HUES6 (cell line): ENCODE data around the gene DMP1.

Experiments used
- H3K27ac ChIP-seq: 2 replicates; pipeline ENCODE4 v1.7.0; 2013; ENCODE audit warnings: low read depth, mild to moderate bottlenecking, low read length, inconsistent platforms
- H3K27me3 ChIP-seq: 2 replicates; pipeline ENCODE4 v1.6.1; 2013; ENCODE audit warnings: low read length; ENCODE audit not compliant: control insufficient read depth, insufficient read depth
- H3K36me3 ChIP-seq: 2 replicates; pipeline ENCODE4 v1.6.1; 2013; ENCODE audit warnings: low read length; ENCODE audit not compliant: control insufficient read depth, insufficient read depth
- H3K4me1 ChIP-seq: 2 replicates; pipeline ENCODE4 v1.6.1; 2013; ENCODE audit warnings: low read length; ENCODE audit not compliant: control insufficient read depth, insufficient read depth
- H3K4me3 ChIP-seq: 2 replicates; pipeline ENCODE4 v1.5.1; 2013; ENCODE audit warnings: low read depth, low read length
- H3K9ac ChIP-seq: one replicate; pipeline ENCODE4 v1.6.1; 2013; ENCODE audit warnings: mild to moderate bottlenecking, low read length
- H3K9me3 ChIP-seq: 2 replicates; pipeline ENCODE4 v1.6.1; 2013; ENCODE audit warnings: low read depth, low read length; ENCODE audit not compliant: control insufficient read depth, insufficient read depth

The DMP1 gene

GRCh38 chr4:87649980-87650379, at the start of gene DMP1:
DMP1 (plus strand) TSS chr4:87650280; CDS start chr4:87656493, 6,213 bp downstream.
- H3K36me3 ChIP-seq: no peaks in the 10 kb centered on the region
- H3K27ac ChIP-seq: no peak within 1 kb of the TSS
- no peak within 1 kb of the TSS for H3K9ac ChIP-seq
- H3K9me3 ChIP-seq: no peaks in the 10 kb centered on the region
- no peak within 1 kb of the TSS for H3K4me3 ChIP-seq
- no peaks in the 10 kb centered on the region for H3K27me3 ChIP-seq
- H3K4me1 ChIP-seq: peaks cover 8% of the 10 kb centered on the region

GRCh38 chr4:87601361-87601760, 48.7 kb upstream of the DMP1 start:
- Histone ChIP-seq H3K4me1 (no peaks in the 10 kb centered on the region), H3K4me3 (no peak overlapping the region), H3K27me3 (no peaks in the 10 kb centered on the region), H3K9ac (no peak overlapping the region), H3K36me3 (no peaks in the 10 kb centered on the region), H3K9me3 (no peaks in the 10 kb centered on the region), H3K27ac (no peak overlapping the region)

- Histone ChIP-seq H3K4me1 (no peaks in the 10 kb centered on the region), H3K27me3 (no peaks in the 10 kb centered on the region), H3K9ac (no peak within 1 kb of the TSS), H3K9me3 (no peaks in the 10 kb centered on the region), H3K36me3 (no peaks in the 10 kb centered on the region), H3K27ac (no peak within 1 kb of the TSS), H3K4me3 (no peak within 1 kb of the TSS)
Measured at GRCh38 chr4:87608229-87608628, 41.9 kb upstream of the DMP1 start, which contains the start of gene DSPP. DSPP (plus strand) TSS chr4:87608529; CDS start chr4:87610909, 2,380 bp downstream.

- no peaks in the 10 kb centered on the region; the same call in 1 of the 2 replicates for H3K27me3 ChIP-seq
Measured at GRCh38 chr4:87614292-87614890, 35.7 kb upstream of the DMP1 start.

GRCh38 chr4:87616268-87616667, 33.8 kb upstream of the DMP1 start:
- no peak overlapping the region for H3K27ac ChIP-seq
- no peaks in the 10 kb centered on the region for H3K4me1 ChIP-seq

More at GRCh38 chr4:87614292-87614890, 35.7 kb upstream of the DMP1 start:
- peaks cover 14% of the 10 kb centered on the region; the same call in 1 of the 2 replicates for H3K9me3 ChIP-seq
- H3K9ac ChIP-seq: no peak overlapping the region
- H3K4me1 ChIP-seq: no peaks in the 10 kb centered on the region
- H3K27ac ChIP-seq: no peak overlapping the region
- no peaks in the 10 kb centered on the region for H3K36me3 ChIP-seq
- no peak overlapping the region for H3K4me3 ChIP-seq

GRCh38 chr4:87620086-87620485, 30.0 kb upstream of the DMP1 start:
- Histone ChIP-seq H3K27ac (no peak overlapping the region), H3K4me3 (no peak overlapping the region), H3K27me3 (peaks cover 3% of the 10 kb centered on the region; the same call in 1 of the 2 replicates), H3K4me1 (no peaks in the 10 kb centered on the region), H3K9ac (no peak overlapping the region), H3K36me3 (no peaks in the 10 kb centered on the region), H3K9me3 (peaks cover 5% of the 10 kb centered on the region; the same call in 1 of the 2 replicates)

More at GRCh38 chr4:87616268-87616667, 33.8 kb upstream of the DMP1 start:
- H3K9me3 ChIP-seq: peaks cover 14% of the 10 kb centered on the region; the same call in 1 of the 2 replicates
- H3K27me3 ChIP-seq: peaks cover 3% of the 10 kb centered on the region; the same call in 1 of the 2 replicates
- H3K36me3 ChIP-seq: no peaks in the 10 kb centered on the region
- H3K9ac ChIP-seq: no peak overlapping the region
- no peak overlapping the region for H3K4me3 ChIP-seq

GRCh38 chr4:87620491-87620890, 29.6 kb upstream of the DMP1 start:
- peaks cover 3% of the 10 kb centered on the region; the same call in 1 of the 2 replicates for H3K27me3 ChIP-seq
- no peak overlapping the region for H3K27ac ChIP-seq
- H3K9me3 ChIP-seq: peaks cover 1% of the 10 kb centered on the region; the same call in 1 of the 2 replicates
- no peaks in the 10 kb centered on the region for H3K4me1 ChIP-seq
- H3K36me3 ChIP-seq: no peaks in the 10 kb centered on the region
- no peak overlapping the region for H3K9ac ChIP-seq
- no peak overlapping the region for H3K4me3 ChIP-seq

GRCh38 chr4:87622303-87622702, 27.8 kb upstream of the DMP1 start:
- Histone ChIP-seq H3K9me3 (no peaks in the 10 kb centered on the region), H3K4me1 (no peaks in the 10 kb centered on the region), H3K27me3 (peaks cover 3% of the 10 kb centered on the region; the same call in 1 of the 2 replicates), H3K4me3 (no peak overlapping the region), H3K27ac (no peak overlapping the region), H3K9ac (no peak overlapping the region), H3K36me3 (no peaks in the 10 kb centered on the region)

- Histone ChIP-seq H3K4me1 (no peaks in the 10 kb centered on the region), H3K27ac (no peak overlapping the region), H3K9me3 (no peaks in the 10 kb centered on the region), H3K27me3 (0 out of 2 replicates have a peak, but pooled peaks cover 3% of the 10 kb centered on the region), H3K4me3 (no peak overlapping the region), H3K36me3 (no peaks in the 10 kb centered on the region), H3K9ac (no peak overlapping the region)
Measured at GRCh38 chr4:87624698-87625097, 25.4 kb upstream of the DMP1 start.

GRCh38 chr4:87631668-87632067, 18.4 kb upstream of the DMP1 start:
- no peaks in the 10 kb centered on the region for H3K36me3 ChIP-seq
- peaks cover 5% of the 10 kb centered on the region; the same call in 1 of the 2 replicates for H3K4me1 ChIP-seq
- H3K9me3 ChIP-seq: no peaks in the 10 kb centered on the region
- H3K4me3 ChIP-seq: no peak overlapping the region
- H3K9ac ChIP-seq: no peak overlapping the region
- no peaks in the 10 kb centered on the region for H3K27me3 ChIP-seq
- no peak overlapping the region for H3K27ac ChIP-seq

GRCh38 chr4:87632469-87632868, 17.6 kb upstream of the DMP1 start:
- no peaks in the 10 kb centered on the region for H3K9me3 ChIP-seq
- H3K9ac ChIP-seq: no peak overlapping the region
- H3K27me3 ChIP-seq: no peaks in the 10 kb centered on the region
- H3K36me3 ChIP-seq: no peaks in the 10 kb centered on the region
- no peak overlapping the region for H3K4me3 ChIP-seq
- peaks cover 7% of the 10 kb centered on the region; the same call in 1 of the 2 replicates for H3K4me1 ChIP-seq
- H3K27ac ChIP-seq: no peak overlapping the region
